Breast epithelium (tissue), 4 donors: ENCODE results near the gene ALDH7A1. TPM values are rescaled to one million over a fixed set of nuclear protein-coding genes. Genes with fewer than 3 reads are reported as not detected.

Experiments
- DNase-seq, 2 donors: peaks; one replicate each; pipeline ENCODE4 v3.0.0-alpha.2; 2019; ENCODE audit warnings: low spot score in 2 of 2
- H3K27ac ChIP-seq, 2 donors: fragments of 200-600 bp; sonication (generic) in 1 of 2; one replicate each; pipeline ENCODE4 v1.5.1; 2016 to 2019; ENCODE audit warnings: mild to moderate bottlenecking in 1 of 2
- H3K27me3 ChIP-seq, 2 donors: fragments of 200-600 bp; sonication (generic) in 1 of 2; one replicate each; pipeline versions ENCODE4 v1.5.1 to v1.6.0; 2017 to 2019; ENCODE audit warnings: control low read depth in 1 of 2, mild to moderate bottlenecking in 1 of 2
- H3K36me3 ChIP-seq: fragments of 200-600 bp; one replicate; pipeline ENCODE4 v1.5.1; 2019
- H3K4me1 ChIP-seq, 2 donors: fragments of 200-600 bp; sonication (generic); one replicate each; pipeline ENCODE4 v1.5.1; 2016 to 2019; ENCODE audit warnings: control low read depth in 1 of 2
- H3K4me3 ChIP-seq, 3 donors: fragments of 200-600 bp; sonication (generic); 1 replicate in 2 of 3; 2 replicates in 1 of 3; pipeline ENCODE4 v1.5.1; 2016 to 2019; ENCODE audit warnings: mild to moderate bottlenecking in 3 of 3, moderate library complexity in 2 of 3
- H3K9me3 ChIP-seq, 2 donors: fragments of 200-600 bp; sonication (generic) in 1 of 2; one replicate each; pipeline ENCODE4 v1.5.1; 2016 to 2019; ENCODE audit warnings: control low read depth in 1 of 2
- CTCF ChIP-seq, 3 donors: fragments of 450-650 bp; IDR thresholded peaks; one replicate each; pipeline ENCODE4 v1.5.1; 2016 to 2017; ENCODE audit warnings: antibody characterized with exemption in 3 of 3, mild to moderate bottlenecking in 3 of 3, moderate library complexity in 3 of 3
- POLR2A ChIP-seq: fragments of 450-650 bp; IDR thresholded peaks from one replicate; pipeline ENCODE4 v1.6.1; 2016; ENCODE audit warnings: antibody characterized with exemption, mild to moderate bottlenecking, moderate library complexity
- POLR2AphosphoS5 ChIP-seq, 3 donors: sonication (generic); formaldehyde crosslinking; IDR thresholded peaks; one replicate each; pipeline ENCODE4 v1.6.1; 2017; ENCODE audit warnings: antibody characterized with exemption in 3 of 3
- intact Hi-C: fragments of 100-400 bp; cut with DNase I; formaldehyde crosslinking; loops from one replicate; pipeline ENCODE4 v1.15.1; 2023; ENCODE audit warnings: low total_unique reads
- total RNA-seq, 3 donors: library from RNA; depleted of rRNA; stranded (reverse); fragments of >200 nt; gene quantifications; one replicate each; pipeline ENCODE4 v1.1.0, GENCODE V29; 2016

ALDH7A1 gene
- total RNA-seq, 3 donors from 2014 or later = 38.7 to 83.0 (median 45.2) TPM

GRCh38 chr5:126579716-126580115, 15.3 kb downstream of the ALDH7A1 start:
- Histone ChIP-seq H3K27ac (no peak overlapping the region), H3K4me3 (no peak overlapping the region), H3K36me3 (no peaks in the 10 kb centered on the region), H3K4me1 (no peaks in the 10 kb centered on the region), H3K9me3 (no peaks in the 10 kb centered on the region), H3K27me3 (no peaks in the 10 kb centered on the region)
- intact Hi-C loops = no loop called here
- TF ChIP-seq POLR2AphosphoS5 (IDR thresholded peaks at IDR 0.05) (no peak), POLR2A (no peak), CTCF (IDR thresholded peaks at IDR 0.05) (no peak)
- DNase-seq = no peak

- Histone ChIP-seq H3K9me3 (no peaks in the 10 kb centered on the region), H3K27ac (no peak overlapping the region), H3K27me3 (no peaks in the 10 kb centered on the region), H3K36me3 (no peaks in the 10 kb centered on the region), H3K4me3 (no peak overlapping the region), H3K4me1 (no peaks in the 10 kb centered on the region)
- intact Hi-C loops = no loop called here
- TF ChIP-seq CTCF (IDR thresholded peaks at IDR 0.05) = no peak
- no peak for TF ChIP-seq POLR2A
- no peak for TF ChIP-seq POLR2AphosphoS5 (IDR thresholded peaks at IDR 0.05)
- no peak for DNase-seq
Measured at GRCh38 chr5:126577415-126577814, 17.6 kb downstream of the ALDH7A1 start.

DNA sequence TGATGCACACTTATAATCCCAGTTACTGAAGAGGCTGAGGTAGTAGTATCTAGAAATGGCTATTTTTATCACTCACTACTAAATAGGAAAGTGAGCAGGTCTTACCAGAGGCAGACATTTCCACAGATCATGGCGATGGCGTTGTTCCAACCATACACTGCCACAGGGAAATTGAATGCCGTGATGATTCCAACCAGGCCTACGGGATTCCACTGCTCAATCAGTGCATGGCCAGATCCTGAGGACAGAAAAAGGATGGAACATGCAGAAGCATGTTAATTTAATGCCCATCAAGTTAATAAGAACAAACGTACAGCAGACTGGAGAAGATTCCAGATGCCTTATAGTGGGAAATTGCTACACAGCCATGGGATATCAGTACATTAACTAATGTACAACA, 18.0 kb downstream of the ALDH7A1 start:
- Histone ChIP-seq H3K9me3 (no peaks in the 10 kb centered on the region), H3K36me3 (no peaks in the 10 kb centered on the region), H3K27ac (no peak overlapping the region), H3K4me3 (no peak overlapping the region), H3K4me1 (no peaks in the 10 kb centered on the region), H3K27me3 (no peaks in the 10 kb centered on the region)
- no peak for DNase-seq
- no peak for TF ChIP-seq POLR2A
- TF ChIP-seq CTCF (IDR thresholded peaks at IDR 0.05) = no peak
- no peak for TF ChIP-seq POLR2AphosphoS5 (IDR thresholded peaks at IDR 0.05)
- intact Hi-C loops = no loop called here

DNA sequence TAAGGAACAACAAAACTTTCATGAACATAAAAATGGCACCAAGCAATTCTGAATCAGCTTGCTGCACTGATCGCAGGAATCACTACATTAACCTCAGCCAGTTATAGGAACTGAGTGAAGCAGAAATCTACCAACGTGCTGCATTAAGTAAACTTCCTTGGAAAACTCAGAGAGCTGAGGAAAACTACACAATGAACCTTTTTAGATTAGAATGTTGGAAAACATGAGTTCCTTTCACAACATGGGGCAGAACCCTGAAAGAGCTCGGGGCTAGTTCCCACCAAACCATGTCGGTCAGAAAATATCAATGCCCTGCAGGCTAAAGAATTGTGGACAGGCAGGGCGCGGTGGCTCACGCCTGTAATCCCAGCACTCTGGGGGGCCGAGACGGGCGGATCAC, 19.4 kb downstream of the ALDH7A1 start:
- no peaks in the 10 kb centered on the region for H3K4me1 ChIP-seq
- TF ChIP-seq CTCF (IDR thresholded peaks at IDR 0.05) (no peak), POLR2A (no peak), POLR2AphosphoS5 (IDR thresholded peaks at IDR 0.05) (no peak)
- intact Hi-C loops = no loop called here
- H3K27me3 ChIP-seq = no peaks in the 10 kb centered on the region
- no peaks in the 10 kb centered on the region for H3K9me3 ChIP-seq
- no peak overlapping the region for H3K4me3 ChIP-seq
- DNase-seq = no peak
- H3K36me3 ChIP-seq = no peaks in the 10 kb centered on the region
- H3K27ac ChIP-seq = no peak overlapping the region

- TF ChIP-seq POLR2AphosphoS5 (IDR thresholded peaks at IDR 0.05) = no peak
- no peak for TF ChIP-seq POLR2A
- no peak for TF ChIP-seq CTCF (IDR thresholded peaks at IDR 0.05)
- Histone ChIP-seq H3K27me3 (no peaks in the 10 kb centered on the region), H3K4me3 (no peak overlapping the region), H3K4me1 (no peaks in the 10 kb centered on the region), H3K9me3 (no peaks in the 10 kb centered on the region), H3K27ac (no peak overlapping the region), H3K36me3 (no peaks in the 10 kb centered on the region)
- no peak for DNase-seq
- intact Hi-C loops = no loop called here
Measured at GRCh38 chr5:126568206-126568755, 26.7 kb downstream of the ALDH7A1 start.
